Adrenal gland (tissue), 12 donors: ENCODE results near the gene EID1. TPM values are rescaled to one million over a fixed set of nuclear protein-coding genes. Genes with fewer than 3 reads are reported as not detected.
"Not testable (repeated sequence)": the region's sequence is repeated elsewhere in the genome, so short reads cannot be mapped to it uniquely, and the experiment has no call there.

Experiments
- DNase-seq, 7 donors: peaks; one replicate each; pipeline ENCODE4 v3.0.0-alpha.2; 2019 to 2020
- H3K27ac ChIP-seq, 5 donors: fragments of 200-600 bp; sonication (generic) in 4 of 5; 1 replicate in 3 of 5; 2 replicates in 2 of 5; pipeline versions ENCODE4 v1.5.1 to v1.8.0; 2016 to 2020; ENCODE audit warnings: mild to moderate bottlenecking in 1 of 5
- H3K27me3 ChIP-seq: fragments of 200-600 bp; 2 replicates; pipeline ENCODE4 v1.8.0; 2021
- H3K36me3 ChIP-seq, 2 donors: fragments of 200-600 bp; replicated peaks in 1 of 2; 1 replicate in 1 of 2; 2 replicates in 1 of 2; pipeline versions ENCODE4 v1.5.1 to v1.8.0; 2018 to 2022
- H3K4me1 ChIP-seq, 2 donors: fragments of 200-600 bp; replicated peaks in 1 of 2; 1 replicate in 1 of 2; 2 replicates in 1 of 2; pipeline versions ENCODE4 v1.5.1 to v1.8.0; 2018 to 2021
- H3K4me3 ChIP-seq, 4 donors: fragments of 200-600 bp; sonication (generic) in 3 of 4; one replicate each; pipeline ENCODE4 v1.5.1; 2016 to 2018
- H3K9me3 ChIP-seq, 3 donors: fragments of 200-600 bp; sonication (generic) in 1 of 3; replicated peaks in 1 of 3; 1 replicate in 2 of 3; 2 replicates in 1 of 3; pipeline versions ENCODE4 v1.5.1 to v1.8.0; 2016 to 2021
- CTCF ChIP-seq, 6 experiments: fragments of 450-650 bp in 4 of 6; fragments of 200-600 bp in 2 of 6; sonication (generic) in 1 of 6; IDR thresholded peaks; 1 replicate in 5 of 6; 2 replicates in 1 of 6; pipeline versions ENCODE4 v1.5.1 to v1.8.0; 2016 to 2021; ENCODE audit warnings: antibody characterized with exemption in 6 of 6, mild to moderate bottlenecking in 2 of 6, moderate library complexity in 1 of 6
- POLR2A ChIP-seq, 2 donors: fragments of 450-650 bp; IDR thresholded peaks; one replicate each; pipeline ENCODE4 v1.6.1; 2017; ENCODE audit warnings: antibody characterized with exemption in 2 of 2, mild to moderate bottlenecking in 2 of 2, moderate library complexity in 1 of 2
- WGBS, 4 donors: extraction: QIAGEN DNeasy Blood & Tissue Kit in 2 of 4; methylation state at CpG; one replicate each; pipeline versions ENCODE4 v1.1.5 to v1.1.7; 2013 to 2017; 5-methylcytosine and 5-hydroxymethylcytosine counted together
- intact Hi-C, 2 donors: fragments of 100-400 bp; cut with DNase I; formaldehyde crosslinking; loops; one replicate each; pipeline versions ENCODE4 v1.14.1 to v1.15.0; 2022 to 2023
- polyA plus RNA-seq, 3 donors: library from polyadenylated mRNA; stranded (reverse); fragments of 200-250 nt in 2 of 3; fragments of 350-450 nt in 1 of 3; fragmentation: Illumina TruSeq in 1 of 3; extraction: RNeasy Lipid Tissue Mini Kit (QIAGEN cat#74804) in 1 of 3; gene quantifications; one replicate each; pipeline ENCODE4 v1.2.3, GENCODE V29; 2013 to 2014
- total RNA-seq, 9 donors: library from RNA; depleted of rRNA in 4 of 9; stranded (reverse); fragments of >200 nt in 4 of 9; fragments of 120-200 nt in 1 of 9; fragmentation: NEBNext Ultra II Directional in 1 of 9; extraction: Animal tissue kit (Norgen Biotek cat#: 25700) in 1 of 9; gene quantifications; one replicate each; pipeline versions ENCODE4 v1.1.0 to v1.2.4, GENCODE V29; 2013 to 2023
- donor health status: healthy with polysubstance abuse.
- donor health status: Bipolar disorder and iron deficiency.
- donor health status: DM: yes; HTN: yes; CAD: no.
- donor health status: DM: no; HTN: no; CAD: no.
- donor health status: DM: no; HTN: no; CAD: no.
- donor health status: DM: yes; HTN: yes; CAD: no.

Gene EID1
- total and polyA plus RNA-seq, 12 donors, result 148 to 666 (median 245) TPM

GRCh38 chr15:48905847-48906246 is 27.9 kb downstream of the EID1 start:
- Histone ChIP-seq H3K27ac (no peak overlapping the region), H3K9me3 (no peaks in the 10 kb centered on the region), H3K4me1 (no peaks in the 10 kb centered on the region), H3K27me3 (no peaks in the 10 kb centered on the region), H3K4me3 (no peak overlapping the region), H3K36me3 (no peaks in the 10 kb centered on the region)
- WGBS, 4 donors, result 76 to 83% (median 80%) methylated on average over 1 of the region's 1 CpG
- intact Hi-C loops, result no loop called here
- no peak for TF ChIP-seq POLR2A (IDR thresholded peaks at IDR 0.05)
- TF ChIP-seq CTCF (IDR thresholded peaks at IDR 0.05), result no peak
- DNase-seq, result no peak

GRCh38 chr15:48909313-48909712 is 31.4 kb downstream of the EID1 start:
- 51 to 67% (median 64%) methylated on average over 2 of the region's 2 CpGs for WGBS, 4 donors
- H3K36me3 ChIP-seq, H3K4me3 ChIP-seq, H3K4me1 ChIP-seq, H3K27me3 ChIP-seq, H3K9me3 ChIP-seq, H3K27ac ChIP-seq, DNase-seq, intact Hi-C loops: not testable (repeated sequence)

GRCh38 chr15:48910554-48910953 is 32.6 kb downstream of the EID1 start:
- DNase-seq, intact Hi-C loops, H3K27ac ChIP-seq, H3K4me3 ChIP-seq, H3K27me3 ChIP-seq, H3K4me1 ChIP-seq, H3K9me3 ChIP-seq, H3K36me3 ChIP-seq: not testable (repeated sequence)
- 60 to 74% (median 67%) methylated on average over 2 of the region's 2 CpGs for WGBS, 4 donors

GRCh38 chr15:48913141-48913540 is 35.2 kb downstream of the EID1 start:
- no peak overlapping the region for H3K4me3 ChIP-seq
- no peaks in the 10 kb centered on the region for H3K4me1 ChIP-seq
- TF ChIP-seq POLR2A (IDR thresholded peaks at IDR 0.05) (no peak), CTCF (IDR thresholded peaks at IDR 0.05) (no peak)
- WGBS, 4 donors, result 80 to 96% (median 91%) methylated on average over 1 to 4 of the region's 4 CpGs
- no peaks in the 10 kb centered on the region for H3K36me3 ChIP-seq
- no peaks in the 10 kb centered on the region for H3K9me3 ChIP-seq
- intact Hi-C loops, result no loop called here
- no peak overlapping the region for H3K27ac ChIP-seq
- no peak for DNase-seq
- H3K27me3 ChIP-seq, result no peaks in the 10 kb centered on the region

- intact Hi-C loops, result no loop called here
- no peak for DNase-seq
- no peak for TF ChIP-seq CTCF (IDR thresholded peaks at IDR 0.05)
- no peak for TF ChIP-seq POLR2A (IDR thresholded peaks at IDR 0.05)
- Histone ChIP-seq H3K27me3 (no peaks in the 10 kb centered on the region), H3K4me3 (no peak overlapping the region), H3K4me1 (no peaks in the 10 kb centered on the region), H3K36me3 (no peaks in the 10 kb centered on the region), H3K9me3 (no peaks in the 10 kb centered on the region), H3K27ac (no peak overlapping the region)
- WGBS, 4 donors, result 88 to 93% (median 89%) methylated on average over 3 of the region's 3 CpGs
Measured at GRCh38 chr15:48914717-48915116, 36.8 kb downstream of the EID1 start.
